K562 (cell line): Measurements from ENCODE around the gene REM2.

Source experiments
- BACH1 ChIP-seq: fragments of 200-800 bp; sonication (Bioruptor generic); IDR thresholded peaks from 2 replicates; pipeline ENCODE4 v1.6.1; 2016; ENCODE audit warnings: missing genetic modification characterization, missing compliant biosample characterization
- FOXO4 ChIP-seq: fragments of 450-650 bp; formaldehyde crosslinking; IDR thresholded peaks from 2 replicates; pipeline ENCODE4 v1.4.0; 2020; ENCODE audit warnings: mild to moderate bottlenecking, moderate library complexity
- RAD21 ChIP-seq, 2 experiments: fragments of 250-450 bp in 1 of 2; fragments of 450-650 bp in 1 of 2; sonication (Bioruptor Pico) in 1 of 2; formaldehyde crosslinking in 1 of 2; IDR thresholded peaks in 1 of 2; conservative IDR thresholded peaks in 1 of 2; 2 replicates each; pipeline versions ENCODE4 v1.4.0 to v1.8.0; 2020 to 2022; ENCODE audit warnings: mild to moderate bottlenecking in 2 of 2, moderate library complexity in 1 of 2
- ZBTB8A ChIP-seq: fragments of 450-650 bp; IDR thresholded peaks from 2 replicates; pipeline ENCODE4 v1.6.1; 2018; ENCODE audit warnings: mild to moderate bottlenecking, moderate library complexity; ENCODE audit not compliant: partially characterized antibody

GRCh38 chr14:22852599-22852939 lies 30.5 kb upstream of the REM2 start:
- TF ChIP-seq BACH1 (tag), result no peak
- TF ChIP-seq FOXO4, result no peak
- no peak for TF ChIP-seq ZBTB8A
- no peak for TF ChIP-seq RAD21 (CRISPR knock-in tag; conservative IDR thresholded peaks at IDR 0.05 in 1 of 2, IDR thresholded peaks at IDR 0.05 in 1 of 2)
